SKM-1 treated with dmso at 0.1 percent for 144 hours (cell line): Measurements from ENCODE around the gene N4BP3.

Experiments used
- DNase-seq: peaks from one replicate; lab custom pipeline; 2025; ENCODE audit not compliant: unreplicated experiment; lab: John Stamatoyannopoulos, UW

Gene N4BP3

DNA sequence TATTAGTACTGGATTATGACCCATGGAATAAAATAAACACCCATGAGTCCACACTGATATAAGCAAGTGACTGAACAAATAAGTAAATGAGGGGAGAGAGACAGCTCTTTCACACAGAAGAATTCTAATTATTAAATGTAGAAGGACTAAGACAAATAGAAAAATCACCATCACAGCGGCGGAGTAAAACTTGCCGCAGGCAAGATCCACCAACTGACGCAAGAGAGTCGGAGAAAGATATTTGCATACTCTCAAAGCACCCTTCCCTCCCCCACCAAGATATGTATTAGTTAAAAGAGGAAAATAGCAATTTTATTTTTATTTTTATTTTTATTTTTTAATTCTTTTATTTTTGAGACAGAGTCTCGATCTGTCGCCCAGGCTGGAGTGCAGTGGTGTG lies 14.6 kb upstream of the N4BP3 start:
- no peak for DNase-seq

DNA sequence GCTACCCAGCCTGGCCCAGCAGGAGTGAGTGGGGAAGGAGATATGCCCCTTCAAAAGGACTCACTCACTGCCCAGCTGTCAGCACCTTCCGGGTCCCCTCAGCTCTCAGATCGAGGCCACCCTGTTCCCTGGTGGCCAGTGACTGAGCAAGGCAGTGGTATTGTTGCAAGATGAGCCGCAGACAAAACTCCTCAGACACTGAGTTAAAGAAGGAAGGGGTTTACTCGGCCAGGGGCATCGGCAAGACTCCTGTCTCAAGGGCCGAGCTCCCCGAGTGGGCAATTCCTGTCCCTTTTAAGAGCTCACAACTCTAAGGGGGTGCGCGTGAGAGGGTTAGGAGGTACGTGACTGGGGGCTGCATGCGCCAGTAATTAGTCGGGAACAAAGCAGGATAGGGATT lies 9.7 kb upstream of the N4BP3 start:
- no peak for DNase-seq

DNA sequence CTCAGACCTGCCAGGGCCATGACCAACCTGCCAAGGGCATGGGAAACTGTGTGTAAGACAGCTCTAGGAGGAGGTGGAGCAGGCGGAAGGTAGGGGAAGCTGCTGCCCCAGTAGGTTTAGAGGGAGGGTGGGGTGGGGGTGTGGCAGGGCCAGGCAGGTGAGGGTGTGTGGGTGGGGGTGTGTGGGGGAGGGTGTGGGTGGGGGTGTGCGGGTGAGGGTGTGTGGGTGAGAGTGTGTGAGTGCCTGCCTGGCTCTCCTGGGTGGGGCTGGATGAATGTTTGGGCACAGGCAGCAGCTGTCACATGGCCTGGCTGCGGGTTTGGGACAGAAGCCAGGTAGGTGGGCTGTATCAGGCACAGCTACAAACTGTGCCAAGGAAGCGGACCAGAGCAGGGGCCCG lies 8.8 kb upstream of the N4BP3 start:
- DNase-seq, result no peak

DNA sequence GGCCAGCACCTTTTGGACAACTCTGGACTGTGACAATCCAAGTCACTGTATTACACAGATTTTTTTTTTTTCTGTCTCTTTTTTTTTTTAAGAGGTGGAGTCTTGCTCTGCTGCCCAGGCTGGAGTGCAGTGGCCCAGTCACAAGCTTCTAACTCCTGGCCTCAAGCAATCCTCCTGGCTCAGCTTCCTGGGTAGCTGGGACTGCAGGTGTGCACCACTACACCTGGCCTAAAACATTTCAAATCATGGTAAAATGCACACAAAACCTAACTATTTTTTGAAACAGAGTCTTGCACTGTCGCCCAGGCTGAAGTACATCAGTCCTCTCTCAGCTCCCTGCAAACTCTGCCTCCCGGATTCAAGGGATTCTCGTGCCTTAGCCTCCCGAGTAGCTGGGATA lies 7.2 kb upstream of the N4BP3 start:
- no peak for DNase-seq

DNA sequence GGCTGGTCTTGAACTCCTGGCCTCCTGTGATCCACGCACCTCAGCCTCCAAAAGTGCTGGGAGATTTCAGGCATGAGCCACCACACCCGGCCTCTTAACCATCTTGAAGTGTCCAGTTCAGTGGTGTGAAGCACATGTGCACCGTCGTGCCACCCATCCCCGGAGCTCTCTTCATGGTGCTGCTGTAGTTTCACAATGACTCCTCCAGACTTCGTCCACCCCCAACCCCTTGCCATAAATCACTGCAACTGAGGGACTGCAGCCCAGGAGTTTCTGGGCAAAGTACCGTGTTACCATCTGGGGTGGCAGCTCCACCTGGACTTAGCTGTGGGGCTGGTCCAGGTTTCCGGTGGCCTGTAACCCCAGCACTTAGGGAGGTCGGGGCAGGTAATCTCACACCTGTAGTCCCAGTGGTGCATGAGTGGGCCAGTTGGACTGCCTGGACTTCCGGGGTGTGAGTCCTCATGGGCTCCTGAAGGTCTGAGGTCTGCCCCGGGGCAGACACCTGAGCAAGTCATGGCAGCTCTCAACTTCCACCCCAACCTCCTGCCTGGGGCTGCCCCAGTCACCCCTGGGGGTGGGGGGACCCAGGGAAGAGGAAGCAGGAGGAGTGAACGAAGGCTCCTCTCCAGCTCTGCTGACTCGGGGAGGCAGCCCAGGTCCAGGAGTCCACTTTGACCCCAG lies 6.6 kb upstream of the N4BP3 start:
- no peak for DNase-seq

DNA sequence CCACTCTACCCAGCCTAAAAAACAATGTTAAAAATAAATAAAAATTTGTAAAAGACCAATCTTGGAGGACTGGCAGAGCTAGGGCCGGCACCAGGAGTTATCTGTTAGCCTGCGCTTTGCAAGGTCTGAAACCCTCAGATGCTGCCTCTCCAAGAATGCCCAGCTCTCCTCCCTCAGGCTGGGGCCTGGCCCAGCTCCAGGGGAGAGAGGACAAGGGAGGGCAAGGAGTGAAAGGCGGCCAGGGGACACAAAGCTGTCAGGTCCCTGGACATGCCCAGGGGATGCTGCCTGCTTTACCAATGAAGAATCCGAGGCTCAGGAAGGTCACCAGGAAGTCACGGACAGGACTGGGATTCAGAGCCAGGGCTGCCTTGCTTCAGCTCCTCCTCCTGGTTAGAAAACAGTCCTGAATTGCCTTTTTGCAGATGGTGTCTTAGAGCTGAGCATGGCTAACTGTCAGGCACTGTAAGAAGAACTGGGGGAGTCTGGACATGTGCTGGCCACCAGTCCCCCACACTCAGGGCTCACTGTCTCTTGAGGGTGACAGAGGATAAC lies 5.5 kb upstream of the N4BP3 start:
- no peak for DNase-seq

DNA sequence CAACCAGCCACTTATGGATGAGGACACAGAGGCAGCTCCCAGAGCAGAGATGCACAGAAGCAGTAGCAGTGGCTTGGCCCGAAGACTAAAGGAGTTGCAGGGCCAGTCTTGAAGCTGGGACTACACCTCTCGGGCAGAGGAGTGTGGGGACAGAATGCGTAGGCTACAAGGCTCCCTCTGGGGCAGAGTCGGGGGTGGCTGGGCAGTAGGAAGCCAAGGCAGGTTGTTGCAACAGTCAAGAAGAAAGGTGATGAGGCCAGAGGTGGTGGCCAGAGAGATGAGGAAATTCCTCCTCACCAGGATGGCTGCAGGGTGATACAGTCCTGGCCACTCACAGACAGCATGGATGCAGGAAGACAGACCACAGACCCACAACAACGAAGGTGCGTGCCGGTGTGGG lies 4.9 kb upstream of the N4BP3 start:
- DNase-seq, result no peak

DNA sequence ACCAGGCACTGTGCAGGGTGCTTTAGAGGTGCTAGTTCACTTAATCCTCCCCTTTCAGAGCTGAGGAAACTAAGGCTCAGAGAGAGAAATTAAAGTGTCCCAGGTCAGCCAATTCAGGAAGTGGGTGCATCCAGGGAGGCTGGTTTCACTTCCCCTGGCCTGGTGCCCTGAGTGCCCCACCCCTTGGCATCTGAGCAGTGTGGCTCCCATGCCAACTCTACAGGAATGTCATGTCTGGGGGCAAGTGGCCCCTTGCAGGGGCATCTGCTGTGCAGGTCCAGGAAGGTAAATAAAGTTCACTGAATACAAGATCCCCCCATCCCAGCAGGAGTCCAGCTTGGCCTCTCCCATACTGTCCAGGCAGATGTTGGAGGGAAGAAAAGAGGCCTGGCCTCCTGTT lies 4.4 kb upstream of the N4BP3 start:
- no peak for DNase-seq

DNA sequence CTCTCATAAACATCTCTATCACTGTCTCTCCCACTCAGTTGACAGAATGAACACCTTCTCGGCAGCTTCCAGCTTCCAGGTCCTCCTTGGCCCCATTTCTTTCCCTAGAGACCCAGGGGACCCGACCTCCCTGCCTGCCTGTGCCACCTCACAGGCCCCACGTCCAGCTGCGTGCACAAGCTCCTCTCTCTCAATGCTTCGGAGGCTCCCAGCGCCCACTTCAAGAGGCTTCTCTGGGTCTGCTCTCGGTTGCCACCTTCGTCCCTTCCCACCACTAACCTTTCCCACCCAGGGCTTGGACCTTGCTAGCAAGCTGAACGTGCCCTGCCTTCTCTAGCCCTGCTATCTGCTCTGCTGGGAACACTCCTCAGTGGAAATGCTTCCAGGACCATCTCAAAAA lies 2.8 kb upstream of the N4BP3 start:
- no peak for DNase-seq

DNA sequence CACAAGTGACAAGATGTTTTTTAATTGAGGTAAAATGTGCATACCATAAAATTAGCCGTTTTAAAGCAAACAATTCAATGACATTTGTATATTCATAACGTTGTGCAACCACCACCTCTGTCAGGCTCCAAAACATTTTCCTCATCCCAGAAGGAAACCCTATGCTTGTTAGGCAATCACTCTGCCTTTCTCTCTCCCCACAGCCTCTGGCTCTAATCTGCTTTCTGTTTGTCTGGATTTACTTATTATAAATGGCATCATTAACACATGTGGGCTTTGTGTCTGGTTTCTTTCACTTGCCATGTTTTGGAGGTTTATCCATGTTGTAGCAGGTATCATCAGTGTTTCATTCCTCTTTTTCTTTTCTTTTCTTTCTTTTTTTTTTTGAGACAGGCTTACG lies 1.4 kb upstream of the N4BP3 start:
- no peak for DNase-seq

DNA sequence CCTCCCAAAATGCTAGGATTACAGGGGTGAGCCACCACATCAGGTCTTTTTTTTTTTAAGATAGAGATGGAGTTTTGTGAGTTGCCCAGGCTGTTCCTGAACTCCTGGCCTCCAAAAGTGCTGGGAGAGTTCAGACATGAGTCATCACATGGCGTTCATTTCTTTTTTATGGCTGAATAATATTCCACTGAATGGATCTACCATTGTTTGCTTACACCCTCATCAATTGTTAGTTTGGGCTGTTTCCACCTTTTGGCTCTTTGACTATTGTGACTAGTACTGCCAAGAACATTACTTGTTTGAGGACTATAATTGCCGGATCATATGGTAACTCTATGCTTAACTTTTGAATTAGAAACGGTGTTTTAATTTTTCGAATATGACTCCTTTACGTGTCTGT lies 787 bp upstream of the N4BP3 start:
- DNase-seq, result no peak

DNA sequence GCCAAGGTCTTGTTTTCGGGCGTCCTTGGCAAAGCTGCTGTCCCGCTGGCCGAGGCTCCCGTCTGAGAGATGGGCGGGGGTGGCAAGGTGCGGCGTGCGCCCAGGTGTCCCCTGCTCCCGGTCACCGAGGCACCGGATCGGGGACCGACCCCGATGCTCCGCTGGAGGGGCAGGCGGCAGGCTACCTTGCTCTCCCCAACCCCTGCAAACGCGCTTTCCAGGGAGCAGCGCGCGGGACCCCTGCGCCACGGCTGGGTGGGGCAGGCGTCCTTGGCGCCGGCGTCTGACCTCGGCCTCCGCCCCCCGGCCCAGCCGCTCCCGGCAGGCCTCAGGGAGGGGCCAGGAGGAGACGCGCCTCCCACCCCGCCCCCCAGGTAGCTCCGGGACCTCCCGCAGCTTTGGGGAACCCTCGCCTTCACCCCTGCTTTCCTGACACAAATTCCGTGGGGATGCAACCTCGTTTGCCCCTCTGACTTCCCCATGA lies 551 bp downstream of the N4BP3 start:
- DNase-seq, result no peak

DNA sequence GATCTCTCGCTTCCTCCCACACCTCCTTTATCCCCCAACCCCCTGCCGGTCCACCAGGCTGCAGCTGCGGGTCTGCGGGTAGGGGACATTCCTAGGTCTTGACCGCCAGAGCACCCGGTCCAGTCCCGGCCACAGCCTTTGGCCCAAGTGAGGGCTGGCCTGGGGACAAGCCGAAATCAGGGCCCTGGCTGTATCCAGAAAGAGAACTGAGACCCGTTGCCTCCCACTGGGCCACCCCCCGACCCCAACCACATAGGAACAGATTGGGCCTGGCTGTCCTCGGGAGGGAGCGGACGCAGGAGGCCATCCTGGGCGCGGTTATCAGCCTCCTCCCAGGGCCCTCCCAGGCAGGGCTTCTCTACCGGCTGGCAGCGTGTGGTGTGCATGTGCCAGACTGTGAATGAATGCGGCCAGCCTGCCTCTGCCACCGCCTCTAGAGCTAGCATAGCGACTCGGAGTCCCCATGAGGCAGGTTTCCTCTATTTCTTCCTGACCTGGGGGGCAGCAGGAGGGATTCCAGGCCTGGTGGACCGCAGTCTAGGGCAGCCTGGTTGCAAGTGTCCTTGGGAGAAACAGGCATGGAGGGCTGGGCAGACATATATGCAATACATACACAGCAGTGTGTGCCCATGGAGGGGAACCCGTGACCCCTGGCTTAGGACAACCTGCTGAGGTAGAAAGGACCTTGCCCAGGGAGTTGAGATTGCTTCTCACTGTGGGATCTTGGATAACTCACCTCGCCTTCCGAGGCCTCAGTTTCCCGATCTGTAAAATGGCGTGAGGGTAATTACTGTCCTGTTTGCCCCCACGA lies 1.2 kb downstream of the N4BP3 start:
- DNase-seq, result no peak

DNA sequence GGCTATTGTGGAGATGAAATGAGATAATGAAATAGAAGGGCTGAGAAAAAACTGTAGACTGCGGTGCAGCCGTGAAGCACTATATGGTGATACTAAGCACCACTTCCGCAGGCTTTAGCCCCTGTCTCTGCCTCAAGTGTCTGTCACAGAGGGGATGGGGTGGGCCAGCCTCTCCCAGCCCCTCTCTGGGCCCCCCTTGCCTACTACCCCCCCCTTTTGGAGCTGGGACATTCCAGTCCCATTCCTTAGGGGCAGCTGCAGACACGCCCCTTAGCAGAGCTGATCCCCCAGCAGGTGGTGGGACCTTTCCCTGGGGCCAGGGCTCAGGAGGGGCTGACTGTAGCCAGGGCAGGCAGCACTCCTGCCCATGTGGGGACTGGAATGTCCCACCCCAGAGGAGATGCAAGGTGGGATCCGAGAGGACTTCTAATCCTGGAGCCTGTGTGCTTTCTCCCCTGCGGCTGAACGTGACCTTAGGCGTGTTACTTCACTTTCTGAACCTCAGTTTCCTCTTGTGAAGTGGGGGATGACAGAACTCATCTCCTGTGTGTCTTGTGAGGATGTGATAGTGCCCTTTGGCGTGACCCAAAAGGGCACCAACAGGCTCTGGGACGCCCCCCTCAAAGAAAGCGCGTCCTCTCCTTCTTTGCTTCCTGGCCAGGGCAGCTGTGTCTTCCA lies 1.9 kb downstream of the N4BP3 start:
- no peak for DNase-seq

DNA sequence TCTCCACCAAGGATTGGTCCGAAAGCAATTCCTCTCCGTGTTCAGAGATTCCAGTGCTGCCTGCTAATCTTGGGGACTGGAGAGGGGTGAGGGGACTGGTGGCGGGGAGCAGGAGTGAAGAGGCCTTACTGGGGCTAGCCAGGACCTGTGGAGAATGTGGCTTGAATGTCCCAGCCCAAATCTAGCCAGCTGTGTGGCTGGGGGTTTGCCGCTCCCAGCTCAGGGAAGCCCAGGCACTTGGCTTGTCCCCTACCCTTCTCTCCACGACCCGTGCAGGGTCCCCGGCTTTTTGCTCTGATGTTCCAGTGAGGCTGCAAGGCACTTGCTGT lies 2.4 kb downstream of the N4BP3 start:
- DNase-seq, result no peak

DNA sequence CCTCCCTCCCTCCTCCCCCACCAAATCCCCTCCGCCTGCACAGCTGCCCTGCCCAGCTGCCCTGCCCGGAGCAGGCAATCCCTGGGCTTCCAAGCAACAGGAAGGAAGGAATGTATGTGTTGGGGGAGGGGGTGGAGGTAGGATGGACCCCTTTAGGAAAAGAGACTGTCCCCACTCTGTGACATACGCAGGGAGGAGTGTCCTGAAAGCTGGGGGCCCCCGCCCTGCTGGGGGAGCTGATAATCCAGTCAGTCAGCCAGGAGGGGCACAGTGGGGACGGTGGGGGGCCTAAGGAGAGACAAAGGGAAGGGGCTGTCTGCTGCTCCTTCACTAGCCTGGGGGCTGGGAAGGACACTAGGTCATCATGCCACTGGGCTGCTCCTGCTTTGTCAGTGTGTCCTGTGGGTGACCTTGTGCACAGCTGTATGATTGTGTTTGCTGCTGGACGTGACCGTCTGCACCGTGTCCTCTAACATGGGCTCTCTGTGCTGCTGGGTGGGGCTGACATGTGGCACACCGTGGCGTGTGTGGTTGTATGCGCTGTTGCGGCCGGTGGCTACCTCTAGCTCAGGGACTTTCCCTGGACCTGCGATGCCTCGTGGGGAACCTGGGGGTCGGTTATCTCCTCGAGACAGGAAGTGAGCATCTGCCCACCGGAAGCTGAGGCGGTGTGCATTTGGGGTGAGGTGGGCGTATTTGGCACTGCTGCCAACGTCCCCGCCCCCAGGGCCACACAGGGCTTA lies 3.0 kb downstream of the N4BP3 start:
- no peak for DNase-seq

DNA sequence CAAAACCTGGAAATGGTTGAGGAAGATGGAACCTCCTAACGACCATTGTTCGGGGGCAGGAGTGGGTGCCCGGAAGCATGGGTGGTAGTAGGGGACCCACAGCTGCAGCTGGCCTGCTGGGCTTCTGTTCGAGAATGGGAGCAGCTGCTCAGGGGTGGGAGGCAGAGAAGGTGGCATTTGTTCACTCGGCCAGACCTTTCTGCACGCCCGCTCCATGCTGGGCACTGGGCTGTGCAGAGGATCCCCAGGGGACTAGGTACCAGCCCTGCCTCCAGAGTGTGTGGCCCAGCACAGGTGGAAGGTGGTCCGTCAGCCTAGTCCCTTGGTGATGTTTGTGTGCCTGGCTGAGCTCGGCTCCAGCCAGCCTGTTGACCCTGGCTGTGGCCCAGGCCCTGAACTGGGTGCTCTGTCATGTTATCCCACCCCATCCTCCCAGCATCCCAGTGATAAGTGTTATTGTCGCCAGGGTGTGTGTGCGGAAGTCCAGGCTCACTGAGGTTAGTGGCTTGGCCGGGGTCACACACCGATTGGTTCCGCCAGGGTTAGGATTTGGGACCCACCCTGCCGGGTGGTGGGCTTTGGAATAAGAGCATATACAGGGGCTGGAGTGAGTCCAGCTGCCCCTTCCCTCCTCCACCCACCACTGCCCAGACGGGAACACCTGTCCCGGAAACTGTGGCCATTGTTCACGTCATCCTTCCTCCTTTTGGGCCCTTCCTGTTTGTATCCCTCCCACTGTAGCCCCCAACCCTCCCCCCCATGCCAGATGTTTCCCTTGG lies 4.8 kb downstream of the N4BP3 start:
- DNase-seq, result no peak

DNA sequence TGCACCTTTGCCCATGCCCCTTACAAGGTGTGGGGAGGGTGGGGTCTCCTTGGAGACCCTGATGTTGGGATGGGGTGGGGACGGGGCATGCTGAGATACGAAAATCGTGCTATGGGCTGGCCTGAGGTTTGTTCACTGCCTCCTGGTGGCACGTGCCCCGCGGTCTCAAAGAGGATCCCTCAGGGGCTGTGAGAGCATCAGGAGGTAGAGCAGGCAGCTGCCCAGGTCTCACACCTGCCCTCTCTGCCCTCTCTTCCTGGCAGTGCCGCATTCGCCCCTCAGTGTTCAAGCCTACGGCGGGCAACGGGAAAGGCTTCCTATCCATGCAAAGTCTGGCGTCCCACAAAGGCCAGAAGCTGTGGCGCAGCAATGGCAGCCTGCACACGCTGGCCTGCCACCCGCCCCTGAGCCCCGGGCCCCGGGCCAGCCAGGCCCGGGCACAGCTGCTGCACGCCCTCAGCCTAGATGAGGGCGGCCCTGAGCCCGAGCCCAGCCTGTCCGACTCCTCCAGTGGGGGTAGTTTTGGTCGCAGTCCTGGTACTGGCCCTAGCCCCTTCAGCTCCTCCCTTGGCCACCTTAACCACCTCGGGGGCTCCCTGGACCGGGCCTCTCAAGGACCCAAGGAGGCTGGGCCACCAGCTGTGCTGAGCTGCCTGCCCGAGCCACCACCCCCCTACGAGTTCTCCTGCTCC lies 6.7 kb downstream of the N4BP3 start:
- no peak for DNase-seq

DNA sequence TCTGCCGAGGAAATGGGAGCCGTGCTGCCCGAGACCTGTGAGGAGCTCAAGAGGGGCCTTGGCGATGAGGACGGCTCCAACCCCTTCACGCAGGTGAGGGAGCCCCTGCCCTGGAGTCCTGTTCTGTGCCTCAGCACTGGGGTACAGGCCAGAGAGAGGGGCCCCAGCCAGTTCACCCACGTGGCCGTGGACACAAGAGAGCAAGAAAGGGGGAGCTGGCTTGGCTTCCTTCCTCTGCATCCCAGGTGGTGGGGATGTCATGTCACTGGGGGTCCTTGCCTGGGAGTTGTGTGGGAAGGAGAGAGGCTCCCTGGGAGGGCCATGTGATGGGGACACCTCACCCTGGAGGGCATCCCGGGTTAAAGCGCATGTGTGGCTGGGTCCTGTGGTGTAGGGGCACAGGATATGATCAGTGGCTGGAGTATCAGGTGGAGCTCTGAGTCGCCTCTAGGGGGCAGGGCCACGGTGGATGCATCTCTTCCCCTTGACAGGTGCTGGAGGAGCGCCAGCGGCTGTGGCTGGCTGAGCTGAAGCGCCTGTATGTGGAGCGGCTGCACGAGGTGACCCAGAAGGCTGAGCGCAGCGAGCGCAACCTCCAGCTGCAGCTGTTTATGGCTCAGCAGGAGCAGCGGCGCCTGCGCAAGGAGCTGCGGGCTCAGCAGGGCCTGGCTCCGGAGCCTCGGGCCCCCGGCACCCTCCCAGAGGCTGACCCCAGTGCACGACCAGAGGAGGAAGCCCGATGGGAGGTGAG lies 7.5 kb downstream of the N4BP3 start:
- DNase-seq, result peak; percentile 67
